ENCODE results near the gene EPHA3. TPM values are rescaled to one million over a fixed set of nuclear protein-coding genes. Genes with fewer than 3 reads are reported as not detected.

EPHA3 gene
- total RNA-seq, 1 donor from 2014 or later: 15.3 TPM

DNA sequence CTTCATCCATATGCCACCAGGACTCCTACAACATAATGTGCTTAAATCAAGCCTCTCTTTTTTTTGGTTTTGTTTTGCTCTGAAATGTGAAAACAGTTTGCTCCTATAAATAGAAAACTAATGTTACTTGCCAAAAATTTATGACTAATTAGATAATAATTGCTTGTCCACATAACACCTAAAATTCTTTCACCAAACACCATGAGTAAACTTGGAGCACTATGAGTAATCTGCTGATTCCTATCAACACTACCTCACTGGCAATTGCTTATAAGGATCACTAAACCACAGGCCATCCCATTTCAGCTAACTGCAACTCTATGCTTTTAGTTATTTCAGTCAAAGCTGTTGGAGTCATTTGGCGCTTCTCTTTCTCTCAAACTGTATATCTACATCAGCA lies 252.7 kb downstream of the EPHA3 start:
- no peak for DNase-seq (ENCODE audit: low spot score)

DNA sequence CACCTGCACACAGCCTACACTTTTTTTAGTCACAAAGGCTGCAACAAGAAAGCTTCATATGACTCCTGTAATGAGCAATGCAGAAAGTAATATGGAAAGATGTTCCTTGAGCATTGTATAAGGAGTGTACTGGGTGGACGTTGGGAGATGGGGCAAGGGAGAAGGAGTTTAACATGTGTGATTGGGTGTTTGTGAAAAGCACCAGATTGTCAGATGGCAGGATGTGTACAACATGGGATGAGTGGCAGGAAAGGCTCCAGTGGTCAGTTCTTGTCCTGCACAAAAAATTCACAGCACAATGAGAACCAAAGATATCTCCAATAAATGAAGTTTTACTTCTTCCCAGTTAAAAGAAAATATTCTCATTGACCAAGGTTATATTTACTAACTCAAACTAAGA lies 255.1 kb downstream of the EPHA3 start:
- no peak for DNase-seq (ENCODE audit: low spot score)

DNA sequence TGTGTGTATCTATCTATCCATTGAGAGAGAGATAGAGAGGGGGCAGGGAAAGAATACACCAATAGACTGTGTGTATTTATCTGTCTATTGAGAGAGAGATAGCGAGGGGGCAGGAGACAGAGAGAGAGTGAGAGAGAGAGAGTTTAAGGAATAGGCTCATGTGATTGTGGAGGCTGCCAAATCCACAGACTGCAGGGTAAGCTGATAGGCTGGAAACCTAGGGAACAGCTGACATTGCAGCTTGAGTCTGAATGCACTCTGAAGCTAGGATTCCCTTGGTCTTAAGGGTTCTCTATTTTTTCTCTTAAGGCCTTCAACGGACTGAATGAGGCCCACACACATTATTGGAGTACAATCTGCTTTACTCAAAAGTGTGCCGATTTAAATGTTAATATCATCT lies 255.8 kb downstream of the EPHA3 start:
- no peak for DNase-seq (ENCODE audit: low spot score)

DNA sequence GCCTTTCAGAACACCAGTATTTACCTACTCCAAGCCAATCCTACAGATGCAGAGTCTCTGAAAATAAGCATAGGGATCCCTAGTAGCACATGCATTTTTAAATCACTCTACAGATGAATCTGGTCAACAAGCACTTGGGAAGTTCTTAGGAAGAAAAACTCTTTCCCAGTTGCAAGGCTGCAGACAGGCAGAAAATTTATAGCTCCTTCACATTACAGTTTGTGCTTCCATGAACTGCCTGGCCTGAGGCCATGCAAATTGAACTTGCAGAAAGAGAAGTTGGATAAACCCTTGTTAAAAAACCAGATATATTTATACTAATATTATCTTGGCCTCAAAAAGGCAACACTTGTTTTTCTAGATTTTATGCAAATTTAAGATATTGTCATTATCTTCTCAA lies 256.9 kb downstream of the EPHA3 start:
- no peak for DNase-seq (ENCODE audit: low spot score)

DNA sequence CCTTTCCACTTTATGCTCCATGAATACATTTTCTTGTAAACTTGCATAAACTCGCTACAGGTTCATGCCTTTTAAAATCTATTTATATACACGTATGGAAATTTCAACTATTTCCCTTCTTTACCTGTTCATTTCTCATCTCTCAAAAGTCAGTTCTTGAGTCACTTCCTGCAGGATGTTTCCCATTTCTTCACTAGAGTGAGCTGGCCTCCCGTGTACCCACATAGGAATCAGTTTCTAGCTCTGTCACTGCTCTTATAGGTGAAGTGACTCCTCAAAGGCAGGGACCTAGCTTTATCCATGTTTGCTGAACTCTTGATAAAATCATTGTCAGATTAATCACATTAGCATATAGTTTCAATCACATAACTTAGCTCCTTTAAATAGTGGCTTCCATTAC lies 259.7 kb downstream of the EPHA3 start:
- no peak for DNase-seq (ENCODE audit: low spot score)

DNA sequence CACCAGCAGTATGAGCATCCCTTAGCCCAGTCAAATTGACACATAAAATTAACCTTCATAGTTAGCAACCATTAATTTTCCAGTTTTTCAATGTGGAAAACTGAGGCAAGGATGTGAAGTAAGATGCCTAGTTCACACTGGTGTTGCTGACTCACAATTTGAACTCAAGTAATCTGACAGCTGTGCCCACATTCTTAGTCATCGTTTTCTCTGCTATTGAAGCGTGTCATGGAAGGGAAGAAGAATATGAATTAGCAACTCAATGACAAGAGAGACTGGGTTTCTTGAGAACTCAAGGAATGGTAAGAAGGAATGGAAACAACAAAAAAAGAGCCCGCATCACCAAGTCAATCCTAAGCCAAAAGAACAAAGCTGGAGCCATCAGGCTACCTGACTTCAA lies 261.4 kb downstream of the EPHA3 start:
- no peak for DNase-seq (ENCODE audit: low spot score)

DNA sequence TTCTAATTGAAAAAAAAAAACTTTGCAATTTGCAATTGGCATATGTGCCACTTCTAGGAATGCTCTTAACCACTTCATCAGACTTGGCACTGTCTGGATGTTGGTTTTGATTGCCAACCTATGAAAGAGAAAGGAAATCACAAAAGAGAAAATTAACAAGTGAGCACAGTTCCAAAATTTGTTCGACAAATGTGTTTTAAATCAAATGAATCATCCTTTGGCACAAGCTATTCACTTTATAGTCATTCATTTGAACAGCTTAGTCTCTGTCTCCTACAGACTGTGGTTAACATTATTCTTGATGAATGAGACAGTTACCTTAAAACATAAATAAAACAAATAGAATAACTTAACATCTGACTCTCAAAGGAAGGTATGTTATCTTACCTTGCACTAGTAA lies 265.0 kb downstream of the EPHA3 start:
- DNase-seq (ENCODE audit: low spot score): no peak

DNA sequence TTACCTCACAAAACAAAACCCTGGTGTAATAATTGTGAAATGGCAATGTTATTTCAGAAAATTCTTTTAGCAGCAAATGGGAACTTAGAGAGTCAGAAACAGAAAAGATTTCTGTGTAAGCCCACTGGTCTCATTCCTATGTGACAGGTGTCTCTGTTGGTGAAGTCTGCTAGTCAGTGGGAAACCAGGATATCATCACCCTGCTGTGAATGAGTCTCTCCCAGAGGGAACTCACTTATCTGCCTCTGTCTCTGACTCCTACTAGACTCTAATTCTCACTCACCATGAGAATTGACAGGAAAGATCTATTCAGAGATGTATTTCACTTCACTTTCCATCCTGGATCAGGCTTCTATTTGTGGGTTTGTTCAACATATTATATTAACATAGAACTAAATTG lies 266.0 kb downstream of the EPHA3 start:
- no peak for DNase-seq (ENCODE audit: low spot score)

DNA sequence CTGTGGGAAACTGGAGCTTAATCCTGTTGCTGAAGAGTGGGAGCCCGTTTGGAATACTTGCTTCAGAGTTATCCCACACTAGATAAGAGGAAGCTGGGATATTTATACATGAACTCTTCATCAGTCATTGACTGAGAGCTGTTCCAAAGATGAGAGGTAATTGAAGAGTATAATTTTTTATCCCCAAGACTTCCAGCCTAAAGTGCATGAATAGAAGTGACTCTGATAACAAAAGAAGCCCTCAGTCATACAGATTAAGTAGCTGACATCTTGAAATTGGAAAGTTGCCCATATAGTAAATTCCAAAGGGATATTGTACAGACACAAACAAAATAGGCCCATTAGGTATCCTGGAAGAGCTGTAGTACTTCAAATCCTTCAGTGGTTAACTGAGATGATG lies 268.0 kb downstream of the EPHA3 start:
- no peak for DNase-seq (ENCODE audit: low spot score)

DNA sequence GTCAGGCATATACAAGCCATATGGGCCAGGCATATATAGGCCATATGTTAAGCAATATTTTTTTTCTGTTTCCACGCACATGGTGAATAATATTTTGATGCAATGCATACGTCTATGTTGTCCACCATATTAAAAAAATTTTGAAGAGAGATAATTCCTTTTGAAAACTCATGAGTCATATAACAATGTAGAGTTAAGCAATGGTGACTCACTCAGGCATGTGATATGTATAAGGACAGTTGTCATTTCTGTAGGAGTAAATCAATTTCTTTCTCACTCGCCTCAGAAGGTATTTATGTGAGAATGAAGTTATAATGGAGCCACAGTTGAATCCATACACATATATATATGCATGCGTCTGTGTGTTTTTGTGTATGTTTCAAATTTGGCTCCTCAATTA lies 272.6 kb downstream of the EPHA3 start:
- DNase-seq (ENCODE audit: low spot score): no peak

DNA sequence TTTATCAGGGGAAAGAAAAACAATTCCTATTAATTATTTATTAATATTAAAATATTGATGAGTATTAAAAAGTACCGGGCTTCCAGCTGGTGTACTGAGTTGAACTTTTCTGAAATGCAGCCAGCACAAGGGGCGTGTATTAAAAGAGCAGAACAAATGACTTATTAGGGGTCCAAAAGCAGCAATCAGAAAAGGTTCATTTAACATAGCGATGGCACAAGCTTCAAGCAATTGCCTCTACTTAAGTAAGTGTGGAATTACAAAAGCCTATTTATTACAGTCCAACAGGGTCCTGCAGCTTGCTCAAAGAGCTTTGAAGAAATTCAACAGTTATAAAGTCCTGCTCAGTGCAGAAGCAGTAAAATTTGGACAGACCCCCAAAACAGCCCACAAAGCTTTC lies 285.6 kb downstream of the EPHA3 start:
- DNase-seq (ENCODE audit: low spot score): no peak

DNA sequence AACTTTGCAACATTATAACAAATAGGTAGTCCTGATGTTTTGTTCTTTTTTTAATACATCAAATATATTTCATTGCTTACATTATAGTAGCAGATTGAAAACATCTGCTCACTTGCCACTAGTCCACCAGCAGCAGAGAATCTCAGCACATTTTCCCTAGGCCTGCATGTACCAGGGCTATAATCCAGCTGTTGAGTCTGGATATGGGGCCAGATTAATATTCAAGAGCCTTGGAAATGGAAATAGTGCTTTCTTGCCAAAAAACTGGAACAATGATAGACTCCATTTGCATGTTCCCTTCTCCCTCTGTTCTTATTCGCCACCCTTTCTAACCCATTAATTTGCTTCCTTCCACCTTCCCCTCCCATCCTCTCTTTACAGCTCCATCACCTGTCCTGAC lies 288.0 kb downstream of the EPHA3 start:
- DNase-seq (ENCODE audit: low spot score): no peak

DNA sequence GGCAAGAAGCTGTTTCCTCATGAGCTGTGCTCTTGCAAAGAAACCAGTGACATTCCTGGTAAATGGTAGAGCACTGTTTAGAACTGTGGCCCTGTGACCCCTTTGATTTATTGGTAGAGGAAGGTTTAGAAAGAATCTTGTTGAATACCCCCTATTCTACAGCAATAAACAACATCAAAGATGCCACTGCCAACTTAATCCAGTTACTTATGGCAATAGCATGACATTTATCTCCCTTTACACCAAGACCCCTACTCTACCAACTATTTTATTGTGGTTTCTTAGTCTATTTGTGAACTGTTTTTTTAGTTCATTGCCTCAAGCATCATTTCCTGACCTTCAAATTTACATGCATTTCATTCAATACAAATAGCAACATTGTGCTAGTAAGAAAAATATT lies 288.6 kb downstream of the EPHA3 start:
- no peak for DNase-seq (ENCODE audit: low spot score)

DNA sequence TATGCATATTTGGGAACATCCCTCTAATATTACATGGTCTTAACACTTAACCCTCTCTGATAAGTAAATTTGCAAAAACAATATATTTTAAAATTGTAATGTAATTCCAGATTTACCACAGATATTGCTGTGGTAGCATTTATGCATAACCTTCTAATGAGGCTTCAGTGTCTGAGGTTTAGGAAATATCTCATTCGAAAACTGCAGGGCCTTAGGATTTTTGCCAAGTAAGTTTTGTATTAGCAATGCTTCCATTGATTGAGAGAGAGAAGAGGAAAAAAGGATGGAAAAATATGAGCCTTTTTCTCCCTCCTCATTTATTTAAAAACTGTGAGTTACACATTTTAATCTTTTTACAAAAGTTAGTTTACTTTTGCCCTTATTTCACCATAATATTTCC lies 294.6 kb downstream of the EPHA3 start:
- DNase-seq (ENCODE audit: low spot score): no peak

DNA sequence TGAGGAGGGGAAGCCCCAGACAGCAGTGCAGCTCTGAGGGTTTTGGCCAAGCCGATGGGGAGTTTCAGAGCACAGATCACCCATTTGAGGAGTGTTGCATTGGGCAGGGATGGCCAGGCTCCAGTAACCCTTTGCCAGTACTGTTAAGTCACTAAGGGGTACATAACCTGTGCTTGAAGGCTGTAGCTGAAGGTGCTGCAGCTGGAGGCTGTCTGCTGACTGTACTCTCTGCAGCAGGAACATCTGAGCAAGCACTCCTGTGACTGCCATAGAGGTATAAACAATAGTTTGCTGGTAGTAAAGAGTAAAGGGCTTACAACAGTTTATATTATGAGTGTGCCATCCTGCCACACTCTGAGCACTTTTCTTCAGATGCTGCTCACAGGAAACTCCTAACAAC lies 297.8 kb downstream of the EPHA3 start:
- no peak for DNase-seq (ENCODE audit: low spot score)

DNA sequence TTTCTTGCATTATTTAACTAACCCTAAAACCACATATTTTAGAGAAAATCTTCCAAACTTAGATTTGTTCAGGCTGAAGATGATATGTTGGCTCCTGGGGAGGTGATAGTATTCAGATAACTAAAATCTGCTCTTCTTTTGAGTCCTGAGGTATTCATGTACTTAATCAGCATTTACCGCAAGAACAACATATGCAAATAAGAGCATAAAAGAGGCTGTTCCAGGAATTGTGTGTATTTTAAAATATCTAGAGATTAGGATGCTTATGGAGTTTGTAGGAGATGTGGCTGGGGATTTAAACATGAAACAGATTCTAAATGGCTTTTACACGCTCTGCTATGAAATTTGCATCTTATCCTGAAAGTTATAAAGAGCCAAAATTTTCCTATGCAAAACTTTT lies 298.2 kb downstream of the EPHA3 start:
- DNase-seq (ENCODE audit: low spot score): no peak

DNA sequence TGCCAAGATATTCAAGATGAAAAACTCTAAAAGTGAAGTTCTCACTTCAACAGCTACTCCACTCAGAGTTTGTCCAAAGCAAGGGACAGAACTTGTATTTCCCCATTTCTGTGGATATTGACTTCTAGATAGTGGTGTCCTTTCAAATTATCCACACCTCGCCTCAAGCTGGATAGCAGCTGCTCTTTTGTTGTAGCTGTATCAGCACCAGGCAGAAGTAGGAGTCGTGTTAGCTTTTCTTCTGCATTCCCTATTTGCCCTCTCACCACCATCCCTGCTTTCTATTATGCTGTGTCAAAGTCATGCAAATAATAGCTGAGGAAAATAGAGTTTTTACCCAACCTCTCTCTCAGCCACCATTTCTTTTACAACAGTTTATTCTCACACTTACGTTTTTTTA lies 303.8 kb downstream of the EPHA3 start:
- no peak for DNase-seq (ENCODE audit: low spot score)

DNA sequence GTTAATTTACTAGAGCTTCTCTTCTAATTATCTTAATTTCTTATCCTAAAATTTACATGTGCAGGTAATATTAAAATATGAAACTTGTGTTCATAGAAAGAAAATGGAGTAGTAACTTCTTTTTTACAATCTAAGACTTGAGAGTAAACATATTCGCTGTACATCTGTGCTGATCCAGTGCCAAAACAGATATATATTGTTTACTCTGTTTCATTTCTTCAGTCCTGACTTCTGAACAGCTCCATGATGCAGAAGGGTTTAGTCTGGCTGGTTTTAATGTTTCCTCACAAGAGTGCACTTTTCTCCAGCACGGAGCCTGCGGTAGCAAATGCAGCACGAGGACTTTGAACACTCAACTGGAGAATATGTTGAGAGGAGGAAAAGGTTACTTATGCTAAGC lies 306.8 kb downstream of the EPHA3 start:
- no peak for DNase-seq (ENCODE audit: low spot score)

DNA sequence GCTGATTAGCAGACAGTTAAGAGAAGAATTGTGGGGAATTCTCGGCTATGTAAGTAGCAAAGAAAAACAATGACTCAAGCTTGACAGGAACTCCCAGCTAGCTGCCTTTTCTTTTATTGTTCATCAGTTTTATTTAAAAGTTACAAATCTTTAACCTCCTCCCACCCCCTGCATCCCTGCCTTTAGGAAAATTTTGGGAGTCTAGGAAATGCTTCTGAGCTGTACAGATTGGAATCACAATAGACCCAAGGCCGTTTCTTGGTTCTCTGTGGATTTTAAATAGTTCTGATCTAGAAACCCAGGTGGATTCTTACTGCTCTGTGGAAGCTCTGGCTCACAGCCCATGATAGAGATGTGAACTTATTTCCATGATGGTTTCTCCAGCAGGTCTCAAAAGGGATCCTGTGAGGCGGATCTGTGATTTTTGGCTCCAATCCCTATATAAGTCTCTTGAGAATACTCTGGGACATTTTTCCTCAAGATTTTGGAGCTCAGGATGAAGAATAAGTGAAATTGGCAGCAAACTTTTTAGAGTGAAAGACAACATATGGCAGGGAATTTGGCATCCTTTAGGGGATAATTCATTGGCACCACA lies 312.3 kb downstream of the EPHA3 start:
- DNase-seq (ENCODE audit: low spot score): no peak

DNA sequence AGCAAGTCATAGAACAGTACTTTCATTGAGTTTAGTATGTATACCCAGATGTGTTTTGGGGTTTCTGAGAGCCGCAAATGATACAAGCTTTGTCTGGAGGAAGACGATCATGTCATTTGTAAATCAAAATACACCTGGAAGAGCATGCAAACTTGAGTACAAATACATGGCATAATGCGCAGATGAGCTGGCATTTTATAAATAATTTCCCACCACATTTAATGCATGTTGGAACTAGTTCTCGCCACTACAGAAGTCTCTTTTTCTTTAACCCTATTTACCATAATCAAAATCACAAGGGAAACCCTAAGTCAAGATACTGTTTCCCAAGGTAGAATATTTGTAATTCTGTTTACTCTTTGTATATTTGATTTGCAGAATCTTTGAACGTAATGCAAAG lies 318.6 kb downstream of the EPHA3 start:
- DNase-seq (ENCODE audit: low spot score): no peak

DNA sequence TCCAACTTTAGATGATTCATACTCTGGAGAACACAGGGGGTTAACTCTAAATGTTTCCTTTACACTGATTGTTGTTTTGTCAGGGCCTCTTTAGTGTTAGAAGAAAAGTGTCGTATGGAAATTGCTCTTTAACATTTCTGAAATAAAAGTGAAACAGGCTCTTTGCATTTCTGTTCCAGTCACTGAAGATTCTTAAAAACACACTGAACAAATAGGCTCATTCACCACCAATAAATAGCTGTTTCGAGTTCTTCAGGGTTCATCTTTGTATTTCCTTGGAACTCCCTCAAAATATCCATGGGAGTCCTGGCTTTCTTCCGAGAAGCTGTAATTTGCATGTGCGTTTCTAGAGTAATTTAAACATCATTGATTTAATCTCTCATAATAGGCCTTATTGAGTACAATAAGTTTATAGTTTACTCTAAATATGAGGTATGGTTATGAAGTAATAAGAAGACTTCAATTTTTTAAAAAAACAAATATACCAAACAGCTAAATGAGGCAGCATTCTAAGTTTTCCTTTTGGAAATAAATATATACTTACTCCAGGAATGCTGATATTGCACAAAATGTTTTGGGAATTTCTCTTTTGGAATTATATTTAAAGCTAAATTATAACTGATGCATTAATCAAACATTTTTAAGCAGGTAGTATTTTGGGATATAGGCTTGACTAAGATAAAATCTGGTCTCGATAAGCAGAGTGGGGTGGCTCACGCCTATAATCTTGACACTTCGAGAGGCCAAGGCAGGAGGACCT lies 327.4 kb downstream of the EPHA3 start:
- no peak for DNase-seq (ENCODE audit: low spot score)

DNA sequence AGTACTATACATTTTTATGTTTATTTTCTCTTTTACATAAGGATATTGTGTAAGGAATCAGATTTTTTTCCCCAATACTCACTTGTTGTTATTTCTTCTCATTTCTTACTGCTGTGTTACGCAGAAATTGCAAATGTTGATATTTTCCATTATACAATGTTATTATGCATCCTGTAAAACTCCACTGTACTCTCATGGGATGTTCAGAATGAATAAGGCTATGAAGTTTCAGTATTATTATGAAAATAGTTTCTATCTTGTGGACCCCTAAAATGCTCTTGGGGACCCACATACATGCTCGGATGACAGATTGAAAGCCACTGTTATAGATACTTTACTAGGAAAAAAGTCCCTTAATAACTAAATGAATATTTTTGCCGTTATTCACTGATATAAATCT lies 329.4 kb downstream of the EPHA3 start:
- no peak for DNase-seq (ENCODE audit: low spot score)

DNA sequence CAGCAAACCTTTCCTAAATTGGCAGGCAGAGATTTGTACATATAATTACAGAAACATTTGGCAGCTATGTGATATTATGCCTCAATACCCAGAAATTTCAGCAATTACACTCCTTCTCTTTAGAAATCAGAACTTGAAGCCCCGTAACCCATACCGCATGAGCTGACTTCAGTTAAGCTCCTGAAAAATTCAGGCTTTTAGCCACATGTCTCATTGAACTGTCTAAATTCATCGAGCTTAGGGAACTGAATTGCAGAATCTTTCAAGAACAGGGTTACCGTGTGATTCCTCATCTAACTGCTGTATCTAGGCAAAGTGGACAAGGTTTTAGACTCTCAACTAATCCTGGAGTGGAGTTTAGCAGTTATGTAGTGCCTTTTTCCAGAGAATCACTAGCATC lies 333.0 kb downstream of the EPHA3 start:
- DNase-seq (ENCODE audit: low spot score): no peak

DNA sequence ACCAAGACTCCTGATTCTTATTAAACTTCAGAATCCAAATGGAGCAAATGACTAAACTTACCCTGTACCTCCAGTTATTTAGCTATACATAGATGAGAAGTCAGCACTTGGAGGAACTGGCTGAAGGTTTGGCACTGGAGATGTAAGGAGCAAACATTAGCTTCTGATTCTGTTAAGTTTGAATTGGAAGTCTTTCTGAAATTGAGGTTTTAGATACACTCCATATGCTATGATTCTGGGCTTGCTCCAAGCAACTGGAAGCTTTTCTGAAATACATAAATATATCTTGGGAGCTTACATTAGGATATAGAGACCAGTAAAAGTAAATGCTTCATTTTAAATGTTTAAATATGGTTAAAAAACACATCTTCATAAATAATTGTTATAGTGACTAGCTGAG lies 333.7 kb downstream of the EPHA3 start:
- no peak for DNase-seq (ENCODE audit: low spot score)
